Activated CD4-positive, alpha-beta T cell treated with anti-CD3 and anti-CD28 coated beads, Interleukin-2, amount 50 U/mL, for 24 hours (primary cell): ENCODE results near the gene RTL1.

Source experiments
- DNase-seq, 2 donors: peaks; one replicate each; pipeline ENCODE4 v3.0.0-alpha.2; 2020; ENCODE audit warnings: low read depth in 1 of 2, low spot score in 1 of 2

The RTL1 gene

DNA sequence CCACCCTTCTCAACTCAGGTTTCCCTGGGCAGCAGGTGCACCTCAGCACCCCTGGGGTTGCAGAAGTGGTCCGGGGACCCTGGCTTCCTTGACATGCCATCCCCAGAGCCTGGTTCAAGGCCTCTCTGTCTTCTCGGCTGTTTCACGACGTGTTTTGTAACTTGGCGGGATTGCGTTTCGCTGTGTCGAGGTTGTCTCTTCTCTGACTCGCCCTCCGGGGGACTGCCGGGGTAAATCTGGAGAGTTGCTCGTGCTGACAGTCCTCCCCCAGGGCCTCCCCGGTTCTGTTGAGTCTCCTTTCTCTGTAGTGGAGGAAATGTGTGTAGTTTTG, 52.0 kb downstream of the RTL1 start:
- DNase-seq = no peak

DNA sequence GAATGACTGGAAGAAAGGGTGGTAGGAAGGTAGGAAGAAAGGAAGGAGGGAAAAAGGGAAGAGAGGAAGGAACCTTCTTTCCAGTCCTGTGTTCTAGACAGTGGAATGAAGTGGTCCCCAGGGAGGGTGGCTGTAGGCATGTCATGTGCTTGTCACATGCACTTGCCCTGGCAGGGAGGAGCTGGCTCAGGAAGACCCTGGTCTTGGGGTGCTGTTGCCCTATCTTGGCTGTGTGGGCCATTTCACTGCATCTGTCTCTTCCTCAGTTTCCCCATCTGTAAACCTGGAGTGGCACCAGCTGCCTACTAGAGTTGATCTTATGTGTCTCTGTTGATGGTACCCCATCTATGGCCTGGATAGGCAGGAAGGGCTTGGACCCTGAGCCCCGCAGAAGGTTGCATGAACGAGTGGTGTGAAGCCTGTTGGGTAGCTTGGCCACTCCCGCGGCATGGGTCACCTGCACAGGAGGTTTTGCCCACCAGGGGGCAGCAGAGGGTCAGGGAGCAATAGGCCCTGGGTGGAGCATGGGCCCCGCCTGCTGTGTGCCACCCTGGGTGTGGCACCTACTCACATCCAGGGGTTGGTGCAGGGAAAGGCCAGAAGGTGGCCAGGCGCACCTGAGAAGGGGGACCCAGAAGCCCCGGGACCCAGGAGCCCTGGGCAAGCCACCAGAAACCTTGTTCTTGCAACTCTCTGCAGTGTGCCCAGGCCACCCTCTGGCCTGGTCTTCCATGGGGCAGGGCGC, 52.5 kb downstream of the RTL1 start:
- peak; percentile 66 to 74 for DNase-seq

DNA sequence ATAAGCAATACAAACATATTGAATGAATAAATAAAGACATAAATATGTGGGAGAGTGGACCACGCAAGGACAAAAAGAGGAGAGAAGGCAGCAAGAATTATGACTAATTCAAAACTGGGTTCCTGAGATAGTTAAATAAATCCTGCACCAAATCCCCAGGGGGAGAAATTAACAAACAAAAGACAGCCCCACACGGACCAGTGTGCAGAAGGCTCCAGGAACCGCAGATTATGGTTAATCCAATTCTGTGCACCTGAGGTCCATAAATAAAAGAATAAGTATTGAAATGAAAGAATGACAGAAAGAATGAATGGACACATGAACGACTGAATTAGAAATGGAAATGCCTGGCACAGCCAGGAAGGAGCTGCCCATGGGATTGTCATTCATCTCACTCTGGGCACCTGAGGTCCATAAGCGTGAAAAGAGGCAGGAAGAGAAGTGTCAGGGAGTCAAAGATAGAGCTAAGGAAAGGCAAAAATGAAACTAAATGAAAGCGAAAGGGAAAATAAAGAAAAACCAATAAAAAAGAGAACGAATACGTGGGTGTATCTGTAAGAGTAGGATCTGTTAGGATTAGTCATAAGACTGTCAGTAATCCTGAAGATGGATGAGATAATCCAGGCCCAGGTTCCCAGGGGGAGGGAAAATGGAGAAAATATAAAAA, 54.3 kb downstream of the RTL1 start:
- DNase-seq = no peak

- DNase-seq = no peak
Observed at GRCh38 chr14:100846309-100846859, 57.1 kb downstream of the RTL1 start.

- no peak for DNase-seq
Observed at GRCh38 chr14:100845341-100845740, 58.2 kb downstream of the RTL1 start.

- no peak for DNase-seq
Observed at GRCh38 chr14:100844846-100845245, 58.7 kb downstream of the RTL1 start.

DNA sequence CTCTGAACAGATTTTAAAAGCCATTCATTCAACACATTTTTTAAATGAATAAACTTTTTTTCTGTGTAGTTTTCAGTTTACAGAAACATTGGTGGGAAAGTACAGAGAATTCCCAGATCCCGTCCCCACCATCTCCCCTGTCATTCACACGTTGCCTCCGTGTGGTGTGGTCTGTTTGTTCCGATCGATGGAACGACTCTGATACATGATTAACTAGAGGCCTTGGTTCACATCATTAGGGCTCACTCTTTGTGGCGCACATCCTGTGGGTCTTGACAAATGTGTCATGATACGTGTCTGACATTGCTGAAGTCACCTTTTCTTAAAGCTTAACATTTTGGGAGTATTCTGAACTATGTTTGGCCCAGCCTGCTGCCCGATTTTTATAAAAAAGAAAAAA, 59.1 kb downstream of the RTL1 start:
- DNase-seq = no peak

DNA sequence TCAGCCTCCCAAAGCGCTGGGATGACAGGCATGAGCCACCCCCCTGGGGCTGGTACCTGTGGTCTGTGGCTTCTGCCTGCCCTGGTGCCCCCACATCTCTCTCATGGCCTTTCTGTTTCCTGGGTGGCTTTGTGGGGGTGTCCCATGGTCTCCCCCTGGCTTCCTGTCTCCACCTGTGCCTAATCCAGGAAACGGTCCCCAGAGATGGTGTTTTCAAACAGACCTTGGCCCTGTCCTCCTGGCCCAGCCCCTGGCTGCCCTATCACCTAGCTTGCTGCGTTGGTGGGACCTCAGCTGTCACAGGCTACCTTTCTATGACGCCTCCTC, 59.5 kb downstream of the RTL1 start:
- DNase-seq = no peak

DNA sequence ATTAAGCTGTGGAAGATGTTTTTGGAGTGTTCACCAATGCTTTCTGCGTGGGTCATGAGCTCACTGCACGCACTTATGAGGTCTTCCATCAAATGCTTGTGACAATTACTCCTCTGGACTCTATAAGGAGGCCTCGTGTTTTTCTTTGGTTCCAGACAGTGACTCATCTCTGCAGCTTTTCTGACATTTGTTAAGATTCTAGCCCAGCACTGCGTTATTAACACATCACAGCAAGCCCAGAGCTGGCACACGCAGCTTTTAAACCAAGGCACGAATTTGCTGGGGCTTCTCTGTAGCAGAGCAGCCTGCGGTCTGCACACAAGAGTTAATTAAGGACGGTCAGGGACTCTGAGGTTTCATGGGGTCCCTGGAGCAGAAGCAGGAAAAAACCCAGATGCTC, 60.7 kb downstream of the RTL1 start:
- no peak for DNase-seq

- DNase-seq = no peak
Observed at GRCh38 chr14:100841761-100842403, 61.6 kb downstream of the RTL1 start.

- no peak for DNase-seq
Observed at GRCh38 chr14:100841066-100841760, 62.3 kb downstream of the RTL1 start.

- no peak for DNase-seq
Observed at GRCh38 chr14:100840286-100841065, 63.0 kb downstream of the RTL1 start.

- DNase-seq = no peak
Observed at GRCh38 chr14:100839681-100840111, 63.8 kb downstream of the RTL1 start.

DNA sequence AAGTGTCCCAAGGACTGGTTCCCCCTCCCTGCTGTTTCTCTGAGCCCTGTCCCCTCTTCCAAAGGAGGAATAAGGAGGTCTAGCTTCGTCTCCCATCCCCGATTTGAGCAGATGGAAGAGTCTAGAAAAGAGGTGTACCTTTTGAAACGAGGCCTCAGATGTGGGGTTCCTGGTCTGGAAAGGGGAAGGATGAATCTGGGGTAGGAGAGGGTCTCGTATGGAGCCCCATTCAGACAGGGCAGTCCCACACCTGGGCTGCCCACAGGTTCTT, 64.3 kb downstream of the RTL1 start:
- no peak for DNase-seq

- DNase-seq = no peak
Observed at GRCh38 chr14:100838493-100839314, 64.8 kb downstream of the RTL1 start.

- no peak for DNase-seq
Observed at GRCh38 chr14:100837805-100838350, 65.6 kb downstream of the RTL1 start.

DNA sequence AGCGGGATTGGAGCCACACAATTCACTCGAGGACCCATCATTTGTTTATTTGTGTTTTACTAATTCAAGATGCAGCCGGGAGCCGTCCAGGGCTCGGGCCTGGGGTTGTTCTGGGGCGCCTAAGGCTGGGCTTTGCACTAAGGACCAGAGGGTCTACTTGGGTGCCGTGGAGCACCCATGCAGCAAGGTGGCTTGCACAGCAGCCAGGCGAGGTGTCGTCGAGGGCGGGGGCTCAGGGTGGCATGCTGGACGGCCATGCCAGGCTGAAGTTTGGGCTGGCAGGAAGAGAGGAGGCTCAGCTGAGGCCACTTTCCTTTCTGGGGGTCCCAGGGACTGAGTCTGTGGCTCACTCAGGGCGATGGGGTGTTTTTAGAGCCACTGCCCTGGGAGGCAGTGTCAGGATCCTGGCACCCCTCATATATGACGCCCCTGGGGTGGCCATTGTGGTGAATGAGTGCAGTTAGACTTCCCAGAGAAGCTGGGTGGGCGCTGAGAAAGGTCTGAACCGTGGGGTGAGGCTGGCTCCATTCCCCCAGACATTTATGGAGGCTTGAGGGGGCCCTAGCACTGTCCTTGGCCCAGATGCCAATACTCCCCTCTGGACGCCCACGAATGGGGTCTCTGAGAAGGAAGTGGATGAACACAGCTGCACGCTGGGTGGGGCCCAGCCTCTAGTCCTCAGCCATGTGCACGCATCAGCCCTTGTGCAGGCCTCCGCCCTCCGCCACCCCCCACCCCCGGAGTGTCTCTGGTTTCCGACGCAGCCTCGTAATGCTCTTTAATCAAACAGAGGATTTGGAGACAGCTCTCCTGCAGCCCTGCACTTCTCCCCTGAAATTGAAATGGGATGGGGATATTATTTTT, 66.3 kb downstream of the RTL1 start:
- DNase-seq = no peak

GRCh38 chr14:100836311-100836805, 67.2 kb downstream of the RTL1 start:
- DNase-seq = no peak
